ENCODE measurements around the gene CD68.

The CD68 gene

DNA sequence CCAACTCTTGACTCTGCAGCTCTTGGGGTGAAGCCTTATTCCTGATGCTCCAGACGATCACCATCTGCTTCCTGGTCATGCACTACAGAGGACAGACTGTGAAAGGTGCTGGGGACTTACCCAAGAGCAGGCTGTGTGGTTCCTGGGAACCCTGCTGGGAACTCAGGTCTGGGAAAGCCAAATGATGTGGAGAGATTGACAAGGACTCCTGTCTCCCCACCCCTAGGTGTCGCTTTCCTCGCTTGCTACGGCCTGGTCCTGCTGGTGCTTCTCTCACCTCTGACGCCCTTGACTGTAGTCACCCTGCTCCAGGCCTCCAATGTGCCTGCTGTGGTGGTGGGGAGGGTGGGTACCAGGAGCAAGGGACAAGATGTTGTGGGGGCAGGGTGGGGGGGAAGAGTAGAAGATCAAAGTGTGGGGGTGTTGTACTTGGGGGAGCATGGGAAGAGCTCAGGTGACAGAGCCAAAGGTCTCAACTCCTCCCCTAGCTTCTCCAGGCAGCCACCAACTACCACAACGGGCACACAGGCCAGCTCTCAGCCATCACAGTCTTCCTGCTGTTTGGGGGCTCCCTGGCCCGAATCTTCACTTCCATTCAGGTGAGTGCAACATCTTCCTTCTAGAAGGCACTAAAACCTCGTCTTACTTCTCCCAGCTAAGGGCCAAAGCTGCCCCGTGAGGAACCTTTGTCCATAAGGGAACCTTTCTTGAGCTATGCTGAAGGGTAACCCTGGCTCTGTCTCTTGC lies 7.4 kb downstream of the CD68 start:
- H3K9me3 ChIP-seq: no peaks in the 10 kb centered on the region
- no peak overlapping the region for H3K4me3 ChIP-seq (ENCODE audit: low read depth in 1 of 2, low read length in 1 of 2)
- peaks cover 40% of the 10 kb centered on the region for H3K36me3 ChIP-seq
- H3K4me1 ChIP-seq (ENCODE audit: control insufficient read depth in 1 of 2, insufficient read depth in 1 of 2, low read depth in 1 of 2, low read length in 1 of 2): peaks cover 34 to 42% of the 10 kb centered on the region in 2 experiments
- TF ChIP-seq, protein P1, sequence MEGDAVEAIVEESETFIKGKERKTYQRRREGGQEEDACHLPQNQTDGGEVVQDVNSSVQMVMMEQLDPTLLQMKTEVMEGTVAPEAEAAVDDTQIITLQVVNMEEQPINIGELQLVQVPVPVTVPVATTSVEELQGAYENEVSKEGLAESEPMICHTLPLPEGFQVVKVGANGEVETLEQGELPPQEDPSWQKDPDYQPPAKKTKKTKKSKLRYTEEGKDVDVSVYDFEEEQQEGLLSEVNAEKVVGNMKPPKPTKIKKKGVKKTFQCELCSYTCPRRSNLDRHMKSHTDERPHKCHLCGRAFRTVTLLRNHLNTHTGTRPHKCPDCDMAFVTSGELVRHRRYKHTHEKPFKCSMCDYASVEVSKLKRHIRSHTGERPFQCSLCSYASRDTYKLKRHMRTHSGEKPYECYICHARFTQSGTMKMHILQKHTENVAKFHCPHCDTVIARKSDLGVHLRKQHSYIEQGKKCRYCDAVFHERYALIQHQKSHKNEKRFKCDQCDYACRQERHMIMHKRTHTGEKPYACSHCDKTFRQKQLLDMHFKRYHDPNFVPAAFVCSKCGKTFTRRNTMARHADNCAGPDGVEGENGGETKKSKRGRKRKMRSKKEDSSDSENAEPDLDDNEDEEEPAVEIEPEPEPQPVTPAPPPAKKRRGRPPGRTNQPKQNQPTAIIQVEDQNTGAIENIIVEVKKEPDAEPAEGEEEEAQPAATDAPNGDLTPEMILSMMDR (IDR thresholded peaks at IDR 0.05): no peak
- H3K27me3 ChIP-seq: no peaks in the 10 kb centered on the region
- no peak overlapping the region for H3K27ac ChIP-seq

DNA sequence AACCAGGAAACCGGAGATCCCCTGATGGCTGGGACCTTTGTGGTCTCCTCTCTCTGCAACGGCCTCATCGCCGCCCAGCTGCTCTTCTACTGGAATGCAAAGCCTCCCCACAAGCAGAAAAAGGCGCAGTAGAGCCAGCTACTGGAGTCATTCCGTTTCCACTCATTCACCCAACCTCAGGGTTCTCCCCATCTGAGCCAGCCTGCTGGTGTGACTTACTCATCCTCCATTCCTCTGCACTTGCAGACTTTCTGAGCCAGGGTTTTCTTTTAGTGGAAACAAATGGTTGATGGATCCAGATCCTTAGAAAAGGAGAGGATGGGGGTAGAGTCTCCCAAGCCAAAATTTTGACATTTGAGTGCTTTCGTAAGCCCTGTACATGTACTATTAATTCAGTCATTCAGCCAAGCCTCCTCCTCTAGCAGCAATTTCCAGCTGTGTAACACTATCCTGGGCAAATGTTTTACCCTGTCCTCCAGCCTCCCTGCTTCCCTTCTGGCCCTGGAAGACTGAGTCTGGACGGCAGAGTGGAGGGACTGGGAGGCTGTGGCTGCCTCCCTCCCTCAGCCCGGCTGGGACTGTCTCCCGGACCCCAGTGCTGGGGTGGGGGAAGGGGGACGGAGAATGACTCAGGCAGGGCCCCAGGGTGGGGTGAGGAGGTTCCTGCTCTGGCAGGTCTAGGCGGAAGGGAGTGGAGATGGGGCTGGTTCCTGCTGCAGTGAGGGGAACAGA lies 8.1 kb downstream of the CD68 start:
- peaks cover 27 to 35% of the 10 kb centered on the region in 2 experiments for H3K4me1 ChIP-seq (ENCODE audit: control insufficient read depth in 1 of 2, insufficient read depth in 1 of 2, low read depth in 1 of 2, low read length in 1 of 2)
- no peaks in the 10 kb centered on the region for H3K9me3 ChIP-seq
- peaks cover 47% of the 10 kb centered on the region for H3K36me3 ChIP-seq
- H3K27ac ChIP-seq: peak overlapping the region; percentile 18
- no peaks in the 10 kb centered on the region for H3K27me3 ChIP-seq
- TF ChIP-seq, protein P1 (IDR thresholded peaks at IDR 0.05): no peak
- H3K4me3 ChIP-seq (ENCODE audit: low read depth in 1 of 2, low read length in 1 of 2): no peak overlapping the region

DNA sequence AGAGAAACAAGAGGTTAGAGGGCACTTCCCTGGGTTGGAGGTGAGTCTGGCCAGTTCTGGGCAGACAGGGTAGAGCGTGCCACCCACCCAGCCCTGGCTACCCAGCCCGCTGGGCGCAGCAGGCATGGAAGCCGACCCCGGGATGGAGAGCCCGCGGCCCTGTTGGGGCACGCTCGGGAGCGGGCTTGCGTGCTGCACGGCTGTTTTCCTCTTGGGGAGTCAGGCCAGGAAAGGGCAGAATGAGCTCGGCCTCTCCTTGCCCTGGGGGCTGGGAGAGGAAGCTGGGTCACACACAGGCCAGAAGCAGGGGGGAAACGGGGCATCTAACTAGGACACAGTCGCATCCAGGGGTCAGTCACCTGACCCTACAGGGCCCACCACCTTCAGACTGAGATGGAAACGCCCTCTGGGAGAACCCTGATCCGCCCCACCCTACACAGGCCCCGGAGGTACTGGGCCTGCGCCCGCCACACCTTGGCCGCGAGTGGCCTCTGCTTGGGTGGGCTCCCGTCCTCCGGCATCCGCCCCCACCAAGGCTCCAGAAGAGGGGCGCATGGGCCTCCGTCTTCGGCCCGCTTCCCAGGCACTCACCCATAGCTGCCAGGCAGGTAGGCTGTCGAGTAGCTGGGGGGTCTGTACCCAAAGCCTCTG lies 9.2 kb downstream of the CD68 start:
- Histone ChIP-seq H3K4me1 (ENCODE audit: control insufficient read depth in 1 of 2, insufficient read depth in 1 of 2, low read depth in 1 of 2, low read length in 1 of 2) (peaks cover 16 to 26% of the 10 kb centered on the region in 2 experiments), H3K27me3 (no peaks in the 10 kb centered on the region), H3K4me3 (ENCODE audit: low read depth in 1 of 2, low read length in 1 of 2) (no peak overlapping the region), H3K27ac (peak overlapping the region; percentile 12), H3K9me3 (no peaks in the 10 kb centered on the region), H3K36me3 (peaks cover 58% of the 10 kb centered on the region)
- TF ChIP-seq, protein P1 (IDR thresholded peaks at IDR 0.05): no peak

DNA sequence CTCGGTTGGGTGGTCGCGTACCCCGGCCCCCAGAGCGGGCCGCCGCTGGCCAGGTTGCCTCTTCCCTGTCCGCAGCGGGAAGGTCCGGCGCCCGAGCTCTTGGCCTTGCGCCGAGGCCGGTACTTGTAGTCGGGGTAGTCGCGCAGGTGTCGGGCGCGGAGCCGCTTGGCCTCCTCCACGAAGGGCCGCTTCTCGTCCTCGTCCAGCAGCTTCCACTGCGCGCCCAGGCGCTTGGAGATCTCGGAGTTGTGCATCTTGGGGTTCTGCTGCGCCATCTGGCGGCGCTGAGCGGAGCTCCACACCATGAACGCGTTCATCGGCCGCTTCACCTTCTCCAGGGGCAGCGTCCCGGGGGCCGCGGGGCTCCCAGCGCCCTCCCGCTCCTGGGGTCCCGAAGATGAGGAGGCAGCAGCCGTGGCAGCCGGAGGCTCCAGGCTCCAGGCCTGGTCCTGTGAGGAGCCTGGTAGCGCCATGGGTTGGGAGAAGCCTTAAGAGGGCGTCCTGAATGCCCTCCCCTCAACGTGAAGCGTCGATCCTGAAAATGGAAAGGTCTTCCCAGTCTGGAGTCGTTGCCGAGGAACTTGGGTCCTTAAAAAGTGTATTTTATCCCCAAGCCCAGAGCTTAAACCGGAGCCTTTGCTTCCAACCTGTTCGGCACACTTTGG lies 9.9 kb downstream of the CD68 start:
- H3K4me1 ChIP-seq (ENCODE audit: control insufficient read depth in 1 of 2, insufficient read depth in 1 of 2, low read depth in 1 of 2, low read length in 1 of 2): peaks cover 11 to 22% of the 10 kb centered on the region in 2 experiments
- H3K27ac ChIP-seq: peak overlapping the region; percentile 12
- H3K36me3 ChIP-seq: peaks cover 65% of the 10 kb centered on the region

More for the DNA sequence above, 9.9 kb downstream of the CD68 start:
- no peaks in the 10 kb centered on the region for H3K9me3 ChIP-seq
- H3K27me3 ChIP-seq: no peaks in the 10 kb centered on the region
- TF ChIP-seq, protein P1 (IDR thresholded peaks at IDR 0.05): peak; percentile 85
- H3K4me3 ChIP-seq (ENCODE audit: low read depth in 1 of 2, low read length in 1 of 2): no peak overlapping the region

All from neutrophil (primary cell).